ENCODE measurements around the gene RGPD4.
"Not testable (repeated sequence)": the region's sequence is repeated elsewhere in the genome, so short reads cannot be mapped to it uniquely, and the experiment has no call there.

Gene RGPD4

GRCh38 chr2:107826749-107827148 is at the start of gene RGPD4:
TSS of gene RGPD4 (plus strand) at chr2:107826892. CDS start at chr2:107827014, 122 bp downstream.
- not testable (repeated sequence) for DNase-seq (ENCODE audit: low read depth)

DNA sequence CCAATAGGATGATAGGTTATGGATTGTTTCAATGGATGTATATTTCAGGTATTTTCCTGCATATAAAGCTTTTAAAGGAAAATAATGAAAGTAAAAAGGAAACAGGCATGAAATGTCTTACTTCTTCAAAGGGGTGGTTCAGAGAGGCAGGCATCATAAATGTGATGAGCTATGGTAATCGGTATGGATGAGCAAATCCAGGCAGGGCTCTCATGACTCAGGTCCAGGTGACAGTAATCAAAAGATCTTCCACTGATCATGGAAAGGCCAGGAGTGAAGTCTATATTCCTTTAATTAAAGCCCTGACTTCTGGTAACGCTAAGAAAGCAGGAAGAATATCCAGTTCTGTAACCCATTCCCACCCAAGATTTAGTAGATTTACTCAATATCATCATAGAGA is 48.7 kb upstream of the RGPD4 start:
- no peak for DNase-seq (ENCODE audit: low read depth)

GRCh38 chr2:107785756-107786155 is 40.9 kb upstream of the RGPD4 start:
- DNase-seq (ENCODE audit: low read depth), result no peak

DNA sequence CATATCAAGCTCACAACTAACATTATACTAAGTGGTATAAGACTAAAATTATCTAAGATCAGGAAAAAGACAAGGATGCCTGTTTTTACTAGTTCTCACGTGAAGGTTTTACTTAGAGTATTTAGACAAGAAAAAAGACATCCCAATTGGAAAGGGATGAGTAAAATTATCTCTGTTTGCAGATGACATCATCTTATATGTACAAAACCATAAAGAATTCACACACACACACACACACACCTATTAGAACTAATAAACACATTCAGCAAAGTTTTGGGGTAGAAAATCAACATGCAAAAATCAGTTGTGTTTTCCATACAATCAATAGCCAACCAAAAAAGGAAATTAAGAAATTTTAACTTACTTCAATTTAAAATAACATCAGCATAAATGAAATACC is 35.9 kb upstream of the RGPD4 start:
- DNase-seq (ENCODE audit: low read depth), result no peak

DNA sequence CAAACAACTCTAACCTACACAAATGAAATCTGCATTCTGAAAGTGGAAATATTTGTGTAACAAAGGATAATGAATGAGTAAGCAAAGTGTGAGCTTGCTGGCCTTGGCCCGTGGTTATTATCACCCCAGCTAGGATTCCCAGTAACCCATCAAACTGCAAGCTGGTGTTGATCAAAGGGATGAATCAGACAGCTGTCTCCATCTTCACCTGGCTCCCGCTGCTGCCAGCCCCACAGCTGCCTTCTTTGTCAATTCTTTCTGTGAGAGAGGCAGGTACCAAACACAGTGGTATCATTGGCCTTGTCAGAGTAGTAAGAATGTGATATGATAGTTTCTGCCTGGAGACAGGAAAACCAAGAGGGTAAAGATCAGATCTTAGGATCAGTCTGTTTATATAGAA is 25.2 kb upstream of the RGPD4 start:
- DNase-seq (ENCODE audit: low read depth), result no peak

DNA sequence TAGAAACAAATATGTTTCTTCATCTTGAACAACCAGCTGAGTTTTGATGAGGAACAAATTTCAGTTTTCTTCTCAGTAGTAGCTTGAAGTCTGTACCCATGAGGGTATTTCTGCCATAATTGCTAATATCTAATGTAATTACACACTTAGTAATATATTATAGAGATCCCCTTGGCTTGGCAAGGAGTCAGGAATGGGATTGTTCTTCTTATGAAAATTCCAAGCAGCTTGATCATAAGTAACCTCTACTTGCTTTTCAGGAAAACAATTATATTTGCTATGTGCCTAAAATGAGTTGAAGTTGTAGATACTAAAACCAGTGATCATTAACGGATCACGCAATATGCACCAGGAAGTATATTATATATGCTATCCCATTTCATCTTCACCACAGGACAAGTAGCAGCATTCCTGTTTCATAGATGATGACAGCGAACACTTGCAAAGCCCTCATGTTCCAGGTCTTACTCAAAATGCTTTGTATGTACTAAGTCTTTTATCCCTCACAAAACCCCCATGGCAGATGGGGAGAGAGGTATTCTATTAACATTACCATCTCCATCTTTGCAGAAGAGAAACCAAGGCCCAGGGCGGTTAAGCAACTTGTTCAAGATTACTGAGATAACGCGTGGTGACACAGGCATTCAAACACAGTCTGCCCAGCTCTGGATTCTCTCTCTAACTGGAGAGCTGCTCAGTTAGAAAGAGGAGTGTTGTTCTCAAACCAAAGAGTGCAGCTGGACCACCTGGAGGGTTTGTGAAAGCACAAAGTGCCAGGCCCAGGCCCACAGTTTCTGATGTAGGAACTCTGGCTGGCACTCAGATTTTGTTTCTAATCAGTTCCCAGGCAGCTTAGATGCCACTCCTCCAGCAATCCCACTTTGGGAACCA is 21.8 kb upstream of the RGPD4 start:
- no peak for DNase-seq (ENCODE audit: low read depth)

DNA sequence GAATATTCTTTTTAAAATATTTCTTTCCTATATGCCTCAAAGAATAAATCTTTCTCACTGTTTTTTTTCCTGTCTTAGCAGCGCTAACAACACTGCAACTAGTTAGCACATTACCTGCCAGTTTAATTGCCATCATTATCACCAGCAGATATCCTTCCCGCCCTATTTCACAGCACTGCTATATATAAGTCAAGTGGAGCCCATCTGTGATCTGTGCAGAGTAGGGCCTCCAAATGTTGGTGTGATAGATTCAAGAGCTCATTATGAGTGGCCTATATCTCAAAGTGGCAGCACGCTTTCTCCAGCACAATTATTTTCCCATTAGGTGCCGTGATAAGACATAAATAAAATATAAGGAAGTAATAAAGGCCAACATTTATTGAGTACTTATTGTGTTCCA is 19.8 kb upstream of the RGPD4 start:
- DNase-seq (ENCODE audit: low read depth), result no peak

DNA sequence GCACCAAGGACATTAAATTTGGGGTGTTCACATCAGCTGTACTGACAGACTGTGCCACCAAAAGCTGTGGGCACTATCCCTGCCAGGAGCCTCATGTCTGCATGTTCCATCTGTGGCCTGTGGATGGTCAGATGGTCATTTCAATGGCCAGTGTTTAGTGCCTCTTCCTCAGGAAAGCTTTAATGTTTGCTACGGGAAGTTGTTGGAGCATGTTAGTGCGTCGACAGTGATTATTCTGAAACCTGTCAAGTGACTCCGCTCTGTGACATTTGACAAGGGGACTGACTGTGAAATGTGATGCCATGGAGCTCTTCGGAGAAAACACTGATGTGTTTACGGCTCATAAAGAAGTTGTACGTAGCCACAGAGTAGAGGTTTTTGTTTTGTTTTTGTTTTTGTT is 18.7 kb upstream of the RGPD4 start:
- no peak for DNase-seq (ENCODE audit: low read depth)

GRCh38 chr2:107808959-107809358 is 17.7 kb upstream of the RGPD4 start:
- DNase-seq (ENCODE audit: low read depth), result no peak

DNA sequence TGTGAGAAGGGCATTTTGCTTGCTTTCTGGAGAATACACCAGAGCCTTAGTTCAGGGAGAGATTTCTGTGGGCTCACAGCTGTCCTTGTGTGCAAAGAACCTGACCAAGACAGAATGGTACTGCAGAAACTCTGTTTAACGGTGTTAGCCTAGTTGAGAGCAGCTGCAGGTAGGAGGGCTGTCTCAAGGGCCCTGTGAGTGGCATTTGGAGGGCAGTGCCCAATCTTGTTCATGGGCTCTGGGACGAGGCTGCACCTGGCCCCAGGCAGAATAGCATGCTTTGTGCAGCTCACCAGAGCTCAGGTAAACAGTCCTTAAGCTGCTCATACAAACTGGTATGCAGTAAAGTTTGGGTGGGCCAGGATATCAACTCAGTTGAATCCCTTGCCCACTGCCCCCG is 16.9 kb upstream of the RGPD4 start:
- no peak for DNase-seq (ENCODE audit: low read depth)

DNA sequence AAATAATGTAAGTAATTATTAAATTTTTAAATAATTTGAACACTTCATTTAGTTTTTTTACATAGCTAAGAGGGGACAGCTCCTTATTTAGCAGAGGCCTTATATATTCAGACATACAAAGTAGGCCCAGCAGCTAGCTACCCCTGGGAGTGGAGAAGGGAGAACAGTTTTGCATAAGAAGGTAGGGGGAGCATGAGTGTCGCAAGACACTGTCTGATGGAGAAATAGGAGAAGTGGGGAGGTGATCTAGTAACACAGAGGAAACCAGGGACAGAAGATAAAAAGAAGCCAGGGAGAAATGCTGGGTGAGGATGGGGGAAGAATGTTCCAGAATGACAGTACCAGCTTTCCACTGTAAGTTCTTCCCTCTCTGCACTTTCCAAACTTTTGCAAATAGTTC is 16.0 kb upstream of the RGPD4 start:
- no peak for DNase-seq (ENCODE audit: low read depth)

DNA sequence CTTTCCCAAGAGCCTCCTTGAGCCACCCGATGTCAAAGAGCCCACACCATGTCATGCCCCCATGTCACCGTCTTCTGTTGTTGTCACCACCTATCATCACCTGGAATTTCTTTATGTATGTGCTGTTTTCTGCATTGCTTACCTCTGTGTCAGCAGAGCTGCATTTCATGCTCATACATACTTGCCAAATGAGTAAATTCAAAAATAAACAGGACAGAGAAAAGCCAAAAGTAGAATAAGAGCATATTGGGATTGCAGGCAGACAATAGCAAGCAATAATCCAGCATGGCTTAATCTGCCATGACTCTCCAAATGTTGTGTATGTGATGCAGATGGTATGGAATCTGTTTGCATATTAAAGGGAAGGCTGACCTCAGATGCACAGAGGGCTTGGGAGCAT is 15.3 kb upstream of the RGPD4 start:
- no peak for DNase-seq (ENCODE audit: low read depth)

DNA sequence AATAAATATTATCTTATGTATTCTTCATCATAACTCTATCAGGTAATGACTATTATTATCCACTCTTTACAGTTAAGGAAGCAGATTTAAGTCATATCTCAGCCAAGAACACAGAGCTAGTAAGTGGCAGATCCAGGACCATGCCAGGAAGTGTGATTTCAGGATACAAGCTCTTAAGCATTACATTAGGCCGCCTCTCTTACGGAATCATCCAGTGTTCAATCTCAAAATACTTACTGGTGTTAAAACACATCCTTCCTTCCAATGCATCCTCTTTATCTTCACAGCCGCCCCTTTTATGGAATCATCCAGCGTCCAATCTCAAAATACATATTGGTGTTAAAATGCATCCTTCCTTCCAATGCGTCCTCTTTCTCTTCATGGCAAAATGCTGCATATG is 14.7 kb upstream of the RGPD4 start:
- no peak for DNase-seq (ENCODE audit: low read depth)

- no peak for DNase-seq (ENCODE audit: low read depth)
Observed at GRCh38 chr2:107817378-107817777, 9.3 kb upstream of the RGPD4 start.

GRCh38 chr2:107822302-107822701 is 4.4 kb upstream of the RGPD4 start:
- no peak for DNase-seq (ENCODE audit: low read depth)

- no peak for DNase-seq (ENCODE audit: low read depth)
Observed at GRCh38 chr2:107824451-107825205, 2.1 kb upstream of the RGPD4 start.

- no peak for DNase-seq (ENCODE audit: low read depth)
Observed at GRCh38 chr2:107825206-107825563, 1.5 kb upstream of the RGPD4 start.

DNA sequence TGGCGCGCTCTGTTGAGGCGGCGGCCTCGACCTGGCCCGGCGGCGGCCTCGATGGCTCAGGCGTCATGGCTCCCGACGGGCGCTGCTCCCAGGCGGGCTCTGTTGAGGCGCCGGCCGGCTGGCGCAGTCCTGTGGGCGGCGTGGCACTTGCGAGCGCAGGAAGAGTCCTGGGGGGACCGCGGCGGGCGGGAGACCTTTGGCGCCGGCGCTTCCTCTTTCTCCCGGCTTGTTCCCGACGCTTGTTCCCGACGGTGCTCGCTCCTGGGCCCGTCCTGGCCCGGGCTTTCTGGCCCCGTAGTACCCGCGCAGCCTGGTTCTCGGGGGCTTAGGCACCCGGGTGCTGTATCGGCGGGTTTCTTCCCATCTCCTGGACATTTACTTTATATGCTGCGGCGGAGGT is 2.8 kb downstream of the RGPD4 start:
- DNase-seq (ENCODE audit: low read depth), result not testable (repeated sequence)

DNA sequence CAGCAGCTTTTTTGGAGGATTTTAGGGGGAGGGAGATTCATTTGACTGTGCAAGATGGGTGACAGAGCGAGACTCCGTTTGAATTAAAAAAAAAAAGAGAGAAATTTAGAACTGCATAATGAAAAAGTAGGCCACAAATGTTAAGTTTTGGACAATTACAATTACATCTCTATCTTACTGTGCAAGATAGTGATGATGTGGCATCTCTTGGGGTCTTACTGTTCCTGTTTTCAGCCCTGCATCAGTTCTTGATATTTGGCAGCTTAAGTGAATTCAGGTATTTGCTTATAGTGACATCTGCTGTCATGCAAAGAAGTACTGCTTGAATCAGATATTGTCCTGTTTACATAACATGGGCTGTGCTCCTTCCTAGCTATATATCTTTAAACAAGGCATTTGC is 6.5 kb downstream of the RGPD4 start:
- DNase-seq (ENCODE audit: low read depth), result not testable (repeated sequence)

DNA sequence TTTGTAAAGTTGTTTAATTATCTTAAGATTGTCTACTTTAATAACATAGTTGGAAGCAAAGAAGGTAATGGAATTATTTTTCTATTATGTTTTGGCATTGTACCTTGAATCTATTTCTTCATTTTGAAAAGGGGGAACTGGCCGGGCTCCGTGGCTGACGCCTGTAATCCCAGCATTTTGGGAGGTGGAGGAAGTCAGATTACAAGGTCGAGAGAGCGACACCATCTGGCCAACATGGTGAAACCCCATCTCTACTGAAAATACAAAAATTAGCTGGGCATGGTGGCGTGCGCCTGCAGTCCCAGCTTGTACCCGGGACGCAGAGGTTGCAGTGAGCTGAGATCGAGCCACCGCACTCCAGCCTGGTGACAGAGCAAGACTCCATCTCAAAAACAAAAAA is 6.9 kb downstream of the RGPD4 start:
- not testable (repeated sequence) for DNase-seq (ENCODE audit: low read depth)

DNA sequence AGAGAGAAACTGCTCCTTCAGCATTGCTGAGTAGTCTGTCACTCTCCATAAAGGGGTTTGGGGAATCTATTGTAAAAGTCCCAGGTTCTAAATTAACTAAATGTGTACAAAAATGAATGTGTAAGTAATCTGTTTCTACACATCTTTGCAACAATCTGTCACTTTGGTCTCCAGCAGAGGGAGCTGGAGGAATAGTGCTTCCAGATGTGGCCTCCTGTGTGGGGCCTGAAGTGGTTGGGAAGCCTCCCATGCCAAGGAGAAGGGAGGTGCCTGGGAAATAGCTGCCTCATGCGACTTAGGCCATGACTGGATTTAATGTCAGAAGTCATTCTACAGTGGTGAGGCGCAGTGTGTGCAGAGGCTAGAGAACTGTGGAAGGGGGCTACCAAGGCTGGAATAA is 89.4 kb downstream of the RGPD4 start:
- DNase-seq (ENCODE audit: low read depth), result not testable (repeated sequence)

- DNase-seq (ENCODE audit: low read depth), result not testable (repeated sequence)
Observed at GRCh38 chr2:107916696-107917370, 90.1 kb downstream of the RGPD4 start.

DNA sequence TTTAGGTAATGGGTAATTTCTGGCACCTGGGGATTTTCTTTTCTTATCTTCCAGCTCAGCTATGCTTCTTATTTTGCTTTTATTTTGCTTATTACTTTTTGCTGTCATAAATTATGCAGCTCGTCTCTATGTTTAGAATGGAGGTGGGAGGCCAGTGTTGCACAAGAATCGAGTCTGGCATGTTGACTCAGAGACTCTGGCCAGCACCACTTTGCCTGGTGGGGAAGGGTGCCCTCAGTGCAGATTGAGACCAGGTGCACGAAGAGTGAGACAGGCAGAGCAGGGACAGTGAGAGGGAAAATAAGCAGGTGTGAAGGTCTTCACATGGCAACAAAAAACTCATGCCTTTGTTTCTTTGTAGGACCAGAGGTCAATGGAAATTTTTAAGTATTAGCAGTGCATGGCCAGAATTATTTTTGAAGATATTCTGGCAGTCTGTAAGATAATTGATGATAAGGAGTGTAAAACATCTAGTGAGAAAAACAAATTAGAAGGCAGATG is 100.4 kb downstream of the RGPD4 start:
- no peak for DNase-seq (ENCODE audit: low read depth)

Data from stimulated activated CD8-positive, alpha-beta memory T cell treated with anti-CD3 and anti-CD28 coated beads, Interleukin-4, amount 100 ng/mL, for 24 hours (primary cell).